Stimulated activated CD8-positive, alpha-beta memory T cell treated with anti-CD3 and anti-CD28 coated beads, Interleukin-15, amount 100 ng/mL, for 24 hours (primary cell): ENCODE results near the gene WFDC10A.
"Not testable (repeated sequence)": the region's sequence is repeated elsewhere in the genome, so short reads cannot be mapped to it uniquely, and the experiment has no call there.

Experiments
- DNase-seq: peaks from one replicate; pipeline ENCODE4 v3.0.0-alpha.2; 2020; ENCODE audit warnings: low read depth

Gene WFDC10A

DNA sequence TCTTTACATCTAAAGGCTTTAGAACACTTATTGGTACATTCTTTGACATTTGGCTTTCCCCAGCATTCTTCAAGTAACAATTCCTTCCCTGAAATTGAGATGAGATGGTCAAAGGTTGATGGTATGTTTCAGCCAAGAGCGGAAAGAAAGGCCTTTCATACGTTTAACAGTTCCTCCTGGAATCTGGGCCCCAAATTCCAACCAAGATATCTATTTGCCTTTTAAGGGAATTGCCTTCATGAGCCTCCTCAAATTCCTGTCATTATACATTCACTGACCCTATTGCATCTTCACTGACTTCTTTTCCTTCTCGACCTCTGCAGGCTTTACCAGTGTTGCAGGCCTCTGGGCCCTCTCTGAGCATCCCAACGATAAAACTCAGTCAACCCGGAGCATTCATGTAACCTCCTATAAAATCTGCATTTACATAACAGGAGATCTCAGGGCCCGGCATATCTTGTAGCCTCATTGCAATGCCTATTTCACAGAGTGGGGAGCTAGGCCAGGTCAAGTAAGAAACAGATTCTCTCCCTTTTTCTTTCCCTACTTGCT lies 19.8 kb downstream of the WFDC10A start:
- no peak for DNase-seq

DNA sequence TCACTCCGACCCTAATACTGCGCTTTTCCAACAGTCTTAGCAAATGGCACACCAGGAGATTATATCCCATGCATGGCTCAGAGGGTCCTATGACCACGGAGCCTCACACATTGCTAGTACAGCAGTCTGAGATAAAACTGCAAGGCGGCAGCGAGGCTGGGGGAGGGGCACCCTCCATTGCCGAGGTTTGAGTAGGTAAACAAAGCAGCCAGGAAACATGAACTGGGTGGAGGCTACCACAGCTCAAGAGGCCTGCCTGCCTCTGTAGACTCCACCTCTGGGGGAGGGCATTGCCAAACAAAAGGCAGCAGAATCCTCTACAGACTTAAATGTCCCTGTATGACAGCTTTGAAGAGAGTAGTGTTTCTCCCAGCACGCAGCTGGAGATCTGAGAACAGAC lies 22.2 kb downstream of the WFDC10A start:
- not testable (repeated sequence) for DNase-seq

DNA sequence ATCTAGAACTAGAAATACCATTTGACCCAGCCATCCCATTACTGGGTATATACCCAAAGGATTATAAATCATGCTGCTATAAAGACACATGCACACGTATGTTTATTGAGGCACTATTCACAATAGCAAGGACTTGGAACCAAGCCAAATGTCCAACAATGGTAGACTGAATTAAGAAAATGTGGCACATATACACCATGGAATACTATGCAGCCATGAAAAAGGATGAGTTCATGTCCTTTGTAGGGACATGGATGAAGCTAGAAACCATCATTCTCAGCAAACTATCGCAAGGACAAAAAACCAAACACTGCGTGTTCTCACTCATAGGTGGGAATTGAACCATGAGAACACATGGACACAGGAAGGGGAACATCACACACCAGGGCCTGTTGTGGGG lies 27.5 kb downstream of the WFDC10A start:
- not testable (repeated sequence) for DNase-seq

DNA sequence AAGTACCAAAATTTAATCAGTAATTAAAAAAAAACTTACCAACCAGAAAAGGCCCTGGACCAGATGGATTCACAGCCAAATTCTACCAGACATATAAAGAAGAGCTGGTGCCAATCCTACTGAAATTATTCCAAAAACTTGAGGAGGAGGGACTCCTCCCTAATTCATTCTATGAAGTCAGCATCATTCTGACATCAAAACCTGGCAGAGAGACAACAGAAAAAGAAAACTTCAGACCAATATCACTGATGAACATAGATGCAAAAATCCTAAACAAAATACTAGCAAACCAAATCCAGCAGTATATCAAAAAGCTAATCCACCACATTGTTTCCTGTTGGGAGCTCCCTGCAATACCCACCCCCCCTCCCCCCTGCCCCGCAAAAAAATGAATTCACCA lies 40.6 kb downstream of the WFDC10A start, which contains the start of gene WFDC11:
Gene WFDC11, minus strand, starts transcription at position 101 of the 400 bp plus-strand sequence. CDS start 19,639 bp downstream, outside the sequence.
- no peak for DNase-seq

DNA sequence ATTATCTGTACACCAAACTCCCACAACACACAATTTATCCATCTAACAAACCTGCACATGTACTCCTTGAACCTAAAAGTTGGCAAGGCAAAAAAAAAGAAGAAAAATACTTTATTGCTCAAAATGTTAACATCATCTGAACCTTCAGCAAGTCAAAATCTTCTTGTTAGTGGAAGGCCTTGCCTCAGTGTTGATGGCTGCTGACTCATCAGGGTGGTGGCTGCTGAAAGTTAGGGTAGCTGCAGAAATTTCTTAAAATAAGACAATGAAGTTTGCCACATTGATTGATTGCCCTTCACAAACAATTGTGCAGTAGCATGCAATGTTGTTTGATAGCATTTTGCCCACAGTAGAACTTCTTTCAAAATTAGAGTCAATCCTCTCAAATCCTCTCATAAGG lies 43.2 kb downstream of the WFDC10A start:
- no peak for DNase-seq

DNA sequence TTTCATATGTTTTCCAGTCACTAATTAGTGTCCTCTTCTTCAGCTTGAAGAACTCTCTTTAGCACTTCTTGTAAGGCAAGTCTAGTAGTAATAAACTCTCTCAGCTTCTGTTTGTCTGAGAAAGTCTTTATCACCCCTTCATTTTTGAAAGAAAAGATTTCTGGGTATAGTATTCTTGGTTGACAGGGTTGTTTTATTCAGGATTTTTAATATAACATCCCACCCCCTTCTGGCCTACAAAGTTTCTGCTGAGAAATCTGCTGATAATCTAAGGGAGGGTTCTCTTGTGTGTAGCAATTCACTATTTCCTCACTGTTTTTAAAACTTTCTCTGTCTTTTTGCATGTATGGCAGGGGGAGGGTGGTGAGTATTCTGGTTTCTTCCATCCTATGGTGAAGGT lies 50.1 kb downstream of the WFDC10A start:
- DNase-seq = no peak
